ENCODE data around the gene TTC34. TPM values are rescaled to one million over a fixed set of nuclear protein-coding genes. Genes with fewer than 3 reads are reported as not detected.

TTC34 gene
- total and polyA plus RNA-seq, 10 of the 15 experiments (the other 5 are each of a cell fraction or from before 2014, with no cell fraction given), result 0.03 to 0.49 (median 0.05) TPM; not detected in 2

GRCh38 chr1:2829846-2830615 is 28.5 kb upstream of the TTC34 start:
- POLR2A ChIA-PET, result no interaction called here
- H2AFZ ChIP-seq (ENCODE audit: control insufficient read depth, low read depth, low read length), result no peak overlapping the region
- 30% methylated on average over 23 of the region's 23 CpGs for WGBS (ENCODE audit: insufficient coverage, insufficient replicate concordance, low lambda C conversion rate, missing lambda C conversion rate)
- H3K4me1 ChIP-seq (ENCODE audit: control insufficient read depth, insufficient read depth, low read length), result no peaks in the 10 kb centered on the region
- H3K9ac ChIP-seq (ENCODE audit: control insufficient read depth, insufficient read depth, low read length), result no peak overlapping the region
- intact Hi-C loops (cut with micrococcal nuclease; ENCODE audit: unreplicated experiment) (no loop called here), in situ Hi-C loops (cut with MboI) (no loop called here)
- H3K9me3 ChIP-seq (replicated peaks; ENCODE audit: control insufficient read depth, insufficient read depth, low read length), result no peaks in the 10 kb centered on the region; the same call in 1 of the 3 replicates
- DNase-seq (ENCODE audit: low read depth, low spot score) (no peak), ATAC-seq (no peak), FAIRE-seq (no peak)
- no peaks in the 10 kb centered on the region for H3K79me2 ChIP-seq (ENCODE audit: control insufficient read depth, insufficient read depth, low read length)
- H3K27ac ChIP-seq (ENCODE audit: control insufficient read depth, insufficient read depth), result no peak overlapping the region
- TF ChIP-seq MXI1 (IDR thresholded peaks at IDR 0.05; ENCODE audit: low read depth, low read length), result no peak
- TF ChIP-seq, protein P1, sequence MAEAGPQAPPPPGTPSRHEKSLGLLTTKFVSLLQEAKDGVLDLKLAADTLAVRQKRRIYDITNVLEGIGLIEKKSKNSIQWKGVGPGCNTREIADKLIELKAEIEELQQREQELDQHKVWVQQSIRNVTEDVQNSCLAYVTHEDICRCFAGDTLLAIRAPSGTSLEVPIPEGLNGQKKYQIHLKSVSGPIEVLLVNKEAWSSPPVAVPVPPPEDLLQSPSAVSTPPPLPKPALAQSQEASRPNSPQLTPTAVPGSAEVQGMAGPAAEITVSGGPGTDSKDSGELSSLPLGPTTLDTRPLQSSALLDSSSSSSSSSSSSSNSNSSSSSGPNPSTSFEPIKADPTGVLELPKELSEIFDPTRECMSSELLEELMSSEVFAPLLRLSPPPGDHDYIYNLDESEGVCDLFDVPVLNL (IDR thresholded peaks at IDR 0.05; ENCODE audit: low read depth, low read length), result no peak
- TF ChIP-seq RFX5 (IDR thresholded peaks at IDR 0.05; ENCODE audit: low read depth, low read length), result no peak
- TF ChIP-seq ASH2L (IDR thresholded peaks at IDR 0.05; ENCODE audit: borderline replicate concordance, low read depth), result no peak
- TF ChIP-seq LARP7 (IDR thresholded peaks at IDR 0.05), result no peak
- no peak for TF ChIP-seq BMI1 (IDR thresholded peaks at IDR 0.05; ENCODE audit: borderline replicate concordance)
- TF ChIP-seq CBX5 (IDR thresholded peaks at IDR 0.05; ENCODE audit: low read depth), result no peak
- no peak for TF ChIP-seq SP1 (IDR thresholded peaks at IDR 0.05; ENCODE audit: low read depth, low read length)
- CTCF ChIA-PET, result no interaction called here
- H4K20me1 ChIP-seq (ENCODE audit: control insufficient read depth, insufficient read depth), result no peaks in the 10 kb centered on the region
- no TSS peak for BruUV-seq (replicated peaks)
- SMC1A ChIA-PET (ENCODE audit: uncharacterized antibody, unreplicated experiment), result no interaction called here
- RAD21 ChIA-PET (ENCODE audit: unreplicated experiment), result no interaction called here
- no peaks in the 10 kb centered on the region for H3K27me3 ChIP-seq (replicated peaks in 1 of 2; ENCODE audit: control insufficient read depth in 2 of 2, insufficient read depth in 2 of 2, low read length in 1 of 2)
- H3K4me3 ChIP-seq, result no peak overlapping the region
- no peak overlapping the region for H3K4me2 ChIP-seq (ENCODE audit: control insufficient read depth, insufficient read depth)
- H3K36me3 ChIP-seq (ENCODE audit: control insufficient read depth in 2 of 2, insufficient read depth in 2 of 2, low read length in 1 of 2), result no peaks in the 10 kb centered on the region

Data from GM12878 (cell line).